Glutamatergic neuron (in vitro differentiated cells): Measurements from ENCODE around the gene KRT82. TPM values are rescaled to one million over a fixed set of nuclear protein-coding genes. Genes with fewer than 3 reads are reported as not detected.

Experiments
- DNase-seq: peaks from one replicate; pipeline ENCODE4 v3.0.0; 2022
- H3K27ac Mint-ChIP-seq: one replicate; pipeline ENCODE4 v1.8.0; 2020; ENCODE audit warnings: mild to moderate bottlenecking, mixed read lengths, inconsistent platforms; ENCODE audit not compliant: unreplicated experiment
- H3K27me3 Mint-ChIP-seq: one replicate; pipeline ENCODE4 v1.8.0; 2020; ENCODE audit warnings: mild to moderate bottlenecking, moderate library complexity, mixed read lengths, inconsistent platforms; ENCODE audit not compliant: unreplicated experiment
- H3K36me3 Mint-ChIP-seq: one replicate; pipeline ENCODE4 v1.8.0; 2020; ENCODE audit warnings: mild to moderate bottlenecking, mixed read lengths, inconsistent platforms; ENCODE audit not compliant: unreplicated experiment
- H3K4me1 Mint-ChIP-seq: one replicate; pipeline ENCODE4 v1.8.0; 2020; ENCODE audit warnings: mild to moderate bottlenecking, low read depth, mixed read lengths, inconsistent platforms; ENCODE audit not compliant: unreplicated experiment
- H3K4me3 Mint-ChIP-seq: one replicate; pipeline ENCODE4 v1.8.0; 2020; ENCODE audit warnings: mild to moderate bottlenecking, mixed read lengths, inconsistent platforms; ENCODE audit not compliant: unreplicated experiment
- H3K9me3 Mint-ChIP-seq: one replicate; pipeline ENCODE4 v1.8.0; 2020; ENCODE audit warnings: mild to moderate bottlenecking, moderate library complexity, mixed read lengths, inconsistent platforms; ENCODE audit not compliant: unreplicated experiment
- total RNA-seq: library from RNA; stranded (reverse); fragmentation: NEBNext Ultra II Directional; extraction: Animal tissue kit (Norgen Biotek cat#: 25700); gene quantifications from one replicate; pipeline ENCODE4 v1.2.1, GENCODE V29; 2021; ENCODE audit not compliant: unreplicated experiment
- TF ChIP-seq, protein P1 (sequence below): fragments of 200-600 bp; sonication (generic); IDR thresholded peaks from one replicate; pipeline ENCODE4 v1.5.0; 2021; ENCODE audit not compliant: partially characterized antibody, unreplicated experiment

Gene KRT82
- total RNA-seq, 1 donor from 2014 or later: not detected

- Mint-ChIP-seq H3K27ac (no peak overlapping the region), H3K9me3 (peaks cover 2% of the 10 kb centered on the region), H3K4me1 (no peaks in the 10 kb centered on the region), H3K27me3 (no peaks in the 10 kb centered on the region), H3K4me3 (no peak overlapping the region), H3K36me3 (no peaks in the 10 kb centered on the region)
- TF ChIP-seq, protein P1, sequence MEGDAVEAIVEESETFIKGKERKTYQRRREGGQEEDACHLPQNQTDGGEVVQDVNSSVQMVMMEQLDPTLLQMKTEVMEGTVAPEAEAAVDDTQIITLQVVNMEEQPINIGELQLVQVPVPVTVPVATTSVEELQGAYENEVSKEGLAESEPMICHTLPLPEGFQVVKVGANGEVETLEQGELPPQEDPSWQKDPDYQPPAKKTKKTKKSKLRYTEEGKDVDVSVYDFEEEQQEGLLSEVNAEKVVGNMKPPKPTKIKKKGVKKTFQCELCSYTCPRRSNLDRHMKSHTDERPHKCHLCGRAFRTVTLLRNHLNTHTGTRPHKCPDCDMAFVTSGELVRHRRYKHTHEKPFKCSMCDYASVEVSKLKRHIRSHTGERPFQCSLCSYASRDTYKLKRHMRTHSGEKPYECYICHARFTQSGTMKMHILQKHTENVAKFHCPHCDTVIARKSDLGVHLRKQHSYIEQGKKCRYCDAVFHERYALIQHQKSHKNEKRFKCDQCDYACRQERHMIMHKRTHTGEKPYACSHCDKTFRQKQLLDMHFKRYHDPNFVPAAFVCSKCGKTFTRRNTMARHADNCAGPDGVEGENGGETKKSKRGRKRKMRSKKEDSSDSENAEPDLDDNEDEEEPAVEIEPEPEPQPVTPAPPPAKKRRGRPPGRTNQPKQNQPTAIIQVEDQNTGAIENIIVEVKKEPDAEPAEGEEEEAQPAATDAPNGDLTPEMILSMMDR: no peak
- no peak for DNase-seq
Observed at GRCh38 chr12:52387859-52388258, 18.3 kb downstream of the KRT82 start.

DNA sequence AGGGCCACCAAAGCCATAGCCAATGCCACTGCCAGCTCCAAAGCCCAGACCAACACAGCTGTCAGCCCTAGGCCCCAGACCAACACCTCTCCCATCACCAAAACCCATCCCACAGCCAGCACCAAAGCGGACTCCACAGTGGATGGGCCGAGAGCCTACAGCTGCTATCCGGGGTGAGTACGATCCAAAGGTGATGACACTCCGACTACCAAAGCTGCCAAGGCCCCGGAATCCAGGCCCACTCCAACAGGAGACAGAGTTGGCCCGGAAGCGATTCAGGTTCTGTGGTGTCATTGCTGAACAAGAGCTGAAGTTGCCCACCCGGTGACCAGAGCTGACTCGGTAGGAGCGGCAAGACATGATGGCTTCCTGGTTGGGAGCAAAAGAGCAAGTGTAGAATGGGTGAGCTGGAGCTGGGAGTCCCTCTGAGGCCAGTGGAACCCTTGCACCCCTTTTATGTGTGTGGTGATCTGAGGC lies 20.9 kb downstream of the KRT82 start, which contains the start of gene KRT84:
Gene KRT84 (minus strand): TSS at position 427 of the 477 bp plus-strand sequence. CDS start 67 bp downstream, at position 360.
- Mint-ChIP-seq H3K36me3 (no peaks in the 10 kb centered on the region), H3K9me3 (peaks cover 2% of the 10 kb centered on the region), H3K4me1 (no peaks in the 10 kb centered on the region), H3K27ac (no peak within 1 kb of the TSS), H3K27me3 (peaks cover 2% of the 10 kb centered on the region), H3K4me3 (no peak within 1 kb of the TSS)
- DNase-seq: no peak
- TF ChIP-seq, protein P1: no peak

- peaks cover 2% of the 10 kb centered on the region for H3K9me3 Mint-ChIP-seq
- no peaks in the 10 kb centered on the region for H3K4me1 Mint-ChIP-seq
- H3K36me3 Mint-ChIP-seq: no peaks in the 10 kb centered on the region
- peaks cover 2% of the 10 kb centered on the region for H3K27me3 Mint-ChIP-seq
- H3K27ac Mint-ChIP-seq: no peak overlapping the region
- TF ChIP-seq, protein P1: no peak
- DNase-seq: no peak
- H3K4me3 Mint-ChIP-seq: no peak overlapping the region
Observed at GRCh38 chr12:52383331-52383730, 22.8 kb downstream of the KRT82 start.

DNA sequence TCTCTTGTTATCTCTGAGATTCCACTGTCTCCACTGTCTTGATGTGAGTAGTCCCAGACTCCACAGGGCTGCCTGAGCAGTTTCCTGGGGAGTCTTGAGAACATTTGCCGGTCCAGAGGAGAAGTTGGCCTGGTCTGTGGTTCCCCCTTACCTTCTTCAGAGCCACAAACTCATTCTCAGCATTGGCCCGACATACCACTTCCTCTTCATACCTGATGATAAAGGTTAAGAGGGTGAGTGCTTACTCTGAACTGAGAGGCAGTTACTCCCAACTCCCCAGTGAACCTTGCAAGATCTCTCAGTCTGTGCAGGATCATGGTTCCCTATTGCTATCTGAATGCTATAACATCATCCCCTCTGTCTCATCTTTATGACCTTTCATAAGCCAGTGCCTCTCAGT lies 23.3 kb downstream of the KRT82 start:
- peaks cover 2% of the 10 kb centered on the region for H3K27me3 Mint-ChIP-seq
- H3K4me3 Mint-ChIP-seq: no peak overlapping the region
- no peaks in the 10 kb centered on the region for H3K36me3 Mint-ChIP-seq

GRCh38 chr12:52381206-52381605 lies 24.9 kb downstream of the KRT82 start:
- no peak overlapping the region for H3K27ac Mint-ChIP-seq
- H3K27me3 Mint-ChIP-seq: peaks cover 2% of the 10 kb centered on the region
- no peaks in the 10 kb centered on the region for H3K4me1 Mint-ChIP-seq
- H3K4me3 Mint-ChIP-seq: no peak overlapping the region
- DNase-seq: no peak
- H3K36me3 Mint-ChIP-seq: no peaks in the 10 kb centered on the region
- H3K9me3 Mint-ChIP-seq: peaks cover 7% of the 10 kb centered on the region
- TF ChIP-seq, protein P1: no peak

More for the DNA sequence above, 23.3 kb downstream of the KRT82 start:
- DNase-seq: no peak
- TF ChIP-seq, protein P1: no peak
- H3K27ac Mint-ChIP-seq: no peak overlapping the region
- peaks cover 2% of the 10 kb centered on the region for H3K9me3 Mint-ChIP-seq
- H3K4me1 Mint-ChIP-seq: no peaks in the 10 kb centered on the region
